ENCODE measurements around the gene LRRC8E.
"Not testable (repeated sequence)": the region's sequence is repeated elsewhere in the genome, so short reads cannot be mapped to it uniquely, and the experiment has no call there.

GRCh38 chr19:7930030-7930429, 41.7 kb downstream of the LRRC8E start:
- TF ChIP-seq CTCF, POLR2A (IDR thresholded peaks at IDR 0.05): not testable (repeated sequence)
